Subcutaneous adipose tissue (tissue), 4 donors: ENCODE results near the gene SH3GLB2. TPM values are rescaled to one million over a fixed set of nuclear protein-coding genes. Genes with fewer than 3 reads are reported as not detected.

Experiments
- total RNA-seq, 4 donors: library from RNA; depleted of rRNA; stranded (reverse); fragments of >200 nt; gene quantifications; one replicate each; pipeline ENCODE4 v1.1.0, GENCODE V29; 2016
- TF ChIP-seq, protein P1 (sequence below): fragments of 450-650 bp; IDR thresholded peaks from one replicate; pipeline ENCODE4 v1.5.1; 2016; ENCODE audit warnings: low read depth, mild to moderate bottlenecking, control low read depth, antibody characterized with exemption, moderate library complexity

Gene SH3GLB2
- total RNA-seq, 4 donors from 2014 or later, result 24.8 to 74.8 (median 52.5) TPM

DNA sequence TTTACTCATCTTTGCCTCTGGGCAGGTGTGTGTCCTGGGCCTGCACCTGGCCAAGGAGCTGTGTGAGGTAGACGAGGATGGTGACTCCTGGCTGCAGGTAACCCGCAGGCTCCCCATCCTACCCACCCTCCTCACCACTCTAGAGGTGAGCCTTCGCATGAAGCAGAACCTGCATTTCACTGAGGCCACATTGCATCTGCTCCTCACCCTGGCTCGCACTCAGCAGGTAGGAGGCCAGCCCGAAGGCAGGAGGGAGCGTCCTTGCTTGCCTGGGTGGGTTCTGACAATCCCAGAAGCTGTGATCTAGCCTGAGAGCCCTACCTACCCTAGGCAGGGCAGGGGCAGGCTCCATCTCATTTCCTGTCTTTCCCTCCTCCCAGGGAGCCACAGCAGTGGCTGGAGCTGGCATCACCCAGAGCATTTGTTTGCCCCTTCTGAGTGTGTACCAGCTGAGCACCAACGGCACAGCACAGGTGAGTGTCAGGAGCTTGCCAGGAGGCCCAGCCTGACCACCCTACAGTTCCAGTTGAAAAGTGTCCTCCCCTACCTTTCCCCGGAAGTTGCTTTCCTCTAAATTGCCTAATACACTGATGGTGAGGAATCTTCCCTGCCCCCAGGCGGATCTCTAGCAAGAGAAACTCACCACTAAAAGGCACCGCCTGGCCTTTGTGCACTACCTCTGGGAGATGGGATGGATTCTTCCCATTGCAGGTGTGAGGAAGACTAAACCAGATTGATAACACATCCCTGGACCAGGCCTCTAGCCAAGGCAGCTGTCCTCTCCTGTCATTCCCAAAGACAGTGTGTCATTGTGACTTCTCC is 26.4 kb downstream of the SH3GLB2 start:
- TF ChIP-seq, protein P1, sequence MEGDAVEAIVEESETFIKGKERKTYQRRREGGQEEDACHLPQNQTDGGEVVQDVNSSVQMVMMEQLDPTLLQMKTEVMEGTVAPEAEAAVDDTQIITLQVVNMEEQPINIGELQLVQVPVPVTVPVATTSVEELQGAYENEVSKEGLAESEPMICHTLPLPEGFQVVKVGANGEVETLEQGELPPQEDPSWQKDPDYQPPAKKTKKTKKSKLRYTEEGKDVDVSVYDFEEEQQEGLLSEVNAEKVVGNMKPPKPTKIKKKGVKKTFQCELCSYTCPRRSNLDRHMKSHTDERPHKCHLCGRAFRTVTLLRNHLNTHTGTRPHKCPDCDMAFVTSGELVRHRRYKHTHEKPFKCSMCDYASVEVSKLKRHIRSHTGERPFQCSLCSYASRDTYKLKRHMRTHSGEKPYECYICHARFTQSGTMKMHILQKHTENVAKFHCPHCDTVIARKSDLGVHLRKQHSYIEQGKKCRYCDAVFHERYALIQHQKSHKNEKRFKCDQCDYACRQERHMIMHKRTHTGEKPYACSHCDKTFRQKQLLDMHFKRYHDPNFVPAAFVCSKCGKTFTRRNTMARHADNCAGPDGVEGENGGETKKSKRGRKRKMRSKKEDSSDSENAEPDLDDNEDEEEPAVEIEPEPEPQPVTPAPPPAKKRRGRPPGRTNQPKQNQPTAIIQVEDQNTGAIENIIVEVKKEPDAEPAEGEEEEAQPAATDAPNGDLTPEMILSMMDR, result no peak

DNA sequence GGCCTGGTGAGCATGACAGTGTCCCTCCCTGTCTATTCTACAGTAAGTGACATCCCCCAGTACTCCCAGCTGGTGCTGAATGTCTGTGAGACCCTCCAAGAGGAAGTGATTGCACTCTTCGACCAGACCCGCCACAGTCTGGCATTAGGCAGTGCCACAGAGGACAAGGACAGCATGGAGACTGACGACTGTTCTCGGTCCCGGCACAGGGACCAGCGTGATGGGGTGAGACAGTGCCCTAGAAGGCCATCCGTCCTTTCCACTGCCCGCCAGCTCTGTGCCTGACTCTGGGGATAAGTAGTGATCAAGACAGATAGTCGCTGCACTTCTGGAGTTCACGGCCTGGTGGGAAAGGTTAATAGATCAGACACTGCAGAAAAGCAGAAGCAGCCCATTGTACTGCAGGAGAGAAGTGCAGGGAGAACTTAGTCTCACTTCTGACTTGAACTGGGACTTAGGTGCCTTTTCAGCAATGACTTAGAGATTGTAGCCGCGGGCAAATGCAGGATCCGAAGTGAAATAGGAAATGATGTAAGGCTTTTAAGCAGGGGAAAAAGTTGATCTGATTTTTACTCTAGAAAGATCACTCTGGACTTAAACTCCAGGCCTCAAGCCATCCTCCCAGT is 28.4 kb downstream of the SH3GLB2 start:
- TF ChIP-seq, protein P1, result no peak

DNA sequence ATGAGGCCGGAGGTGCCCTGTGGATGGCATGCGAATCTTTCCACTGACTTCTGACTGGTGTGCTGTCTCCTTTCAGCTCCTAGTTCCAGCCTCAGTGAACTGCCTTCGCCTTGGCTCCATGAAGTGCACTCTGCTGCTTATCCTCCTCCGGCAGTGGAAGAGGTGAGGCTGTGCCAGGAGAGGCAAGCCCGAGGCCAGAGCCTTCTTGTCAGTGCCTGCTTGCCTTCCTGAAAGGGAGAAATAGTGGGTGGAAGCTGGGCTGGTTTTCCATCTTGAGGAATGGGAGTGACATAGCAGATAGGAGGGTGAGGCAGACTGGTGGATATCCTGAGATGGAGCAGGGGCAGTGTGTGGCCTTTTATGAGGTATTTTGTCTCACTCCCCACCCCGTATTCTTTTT is 29.7 kb downstream of the SH3GLB2 start:
- TF ChIP-seq, protein P1, result no peak

DNA sequence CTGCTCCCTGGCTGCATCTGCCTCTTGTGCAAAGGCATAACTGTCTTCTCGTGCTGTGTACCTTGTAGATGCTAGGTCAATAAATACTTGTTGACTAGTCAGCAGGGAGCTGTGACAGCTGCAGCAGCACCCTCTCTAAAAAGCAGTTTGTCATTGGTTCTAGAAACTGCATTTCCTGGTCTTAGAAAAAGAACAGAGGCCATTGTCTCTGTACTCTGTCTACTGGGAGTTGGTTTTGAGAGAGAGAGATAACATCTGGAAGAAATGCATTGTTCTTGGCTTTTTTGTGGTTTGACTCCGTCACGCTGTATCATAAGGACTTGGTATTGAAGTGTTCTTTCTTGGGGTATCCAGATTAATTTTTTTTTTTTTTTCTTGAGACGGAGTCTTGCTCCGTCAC is 32.3 kb downstream of the SH3GLB2 start:
- TF ChIP-seq, protein P1, result no peak

DNA sequence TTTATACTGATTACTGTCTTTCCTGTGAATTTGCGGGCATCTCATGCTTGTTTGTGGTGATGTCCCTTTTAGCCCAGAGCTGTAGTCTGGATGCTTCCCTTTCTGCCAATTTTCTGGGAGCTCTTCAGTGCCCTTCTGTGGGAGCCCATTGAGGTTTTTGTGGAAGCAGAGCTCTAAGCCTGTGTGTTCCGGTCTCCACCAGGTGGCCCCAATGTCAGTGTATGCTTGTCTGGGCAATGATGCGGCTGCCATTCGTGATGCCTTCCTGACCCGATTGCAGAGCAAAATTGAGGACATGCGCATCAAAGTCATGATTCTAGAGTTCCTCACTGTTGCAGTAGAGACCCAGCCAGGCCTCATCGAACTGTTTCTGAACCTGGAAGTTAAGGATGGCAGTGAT is 35.1 kb downstream of the SH3GLB2 start:
- TF ChIP-seq, protein P1, result no peak

DNA sequence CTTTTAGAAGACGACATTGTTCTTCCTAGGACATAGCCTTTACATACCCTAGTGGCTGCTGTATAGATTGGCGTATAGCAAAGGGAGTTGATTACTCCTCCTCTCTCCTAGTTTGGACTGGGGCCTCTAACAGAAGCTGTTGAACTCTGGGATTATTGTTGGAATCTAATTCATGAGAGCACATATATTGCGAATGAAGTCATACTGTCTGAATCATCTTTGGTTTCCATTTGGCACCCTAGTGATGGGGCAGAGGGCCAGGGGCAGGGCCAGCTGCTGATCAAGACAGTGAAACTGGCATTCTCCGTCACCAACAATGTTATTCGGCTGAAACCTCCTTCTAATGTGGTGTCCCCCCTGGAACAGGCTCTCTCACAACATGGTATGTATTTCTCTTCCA is 40.3 kb downstream of the SH3GLB2 start:
- TF ChIP-seq, protein P1, result no peak

DNA sequence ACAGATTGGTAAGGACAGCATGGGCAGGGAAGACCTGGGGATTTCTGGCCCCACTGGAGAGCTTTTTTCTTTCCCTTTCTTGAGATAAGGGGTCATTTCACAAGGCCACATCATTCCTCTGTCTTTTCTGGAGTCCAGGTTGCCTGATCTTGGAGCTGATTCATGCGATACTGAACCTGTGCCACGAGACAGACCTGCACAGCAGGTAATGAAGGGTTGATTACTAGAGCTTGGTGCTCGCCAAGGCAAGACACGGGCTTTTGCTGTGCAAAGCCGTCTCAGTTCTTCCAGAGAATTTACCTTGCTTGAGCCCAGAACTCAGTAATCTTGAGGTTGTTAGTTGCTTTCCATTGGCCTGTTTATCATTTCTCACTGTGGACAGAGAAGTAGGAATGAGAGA is 41.5 kb downstream of the SH3GLB2 start:
- TF ChIP-seq, protein P1, result no peak
